SK-N-SH (cell line): ENCODE measurements around the gene KCNK15. TPM values are rescaled to one million over a fixed set of nuclear protein-coding genes. Genes with fewer than 3 reads are reported as not detected.

Experiments
- CTCF ChIA-PET: fragments of 300-600, 350-600 bp; formaldehyde crosslinking; extraction: SDS; loops from one replicate; lab custom pipeline; 2021; lab: Yijun Ruan, JAX
- POLR2A ChIA-PET: fragments of 350-600 bp; sonication (Branson Sonifier 250); formaldehyde crosslinking; extraction: SDS; loops from one replicate; lab custom pipeline; 2020; ENCODE audit warnings: antibody characterized with exemption, inconsistent platforms; lab: Yijun Ruan, JAX
- DNase-seq: peaks from one replicate; pipeline ENCODE4 v3.0.0; 2012
- H2AFZ ChIP-seq: fragments of 200-600 bp; sonication (generic); 2 replicates; pipeline ENCODE4 v1.8.1; 2016; ENCODE audit warnings: antibody characterized with exemption, mild to moderate bottlenecking, low read depth
- H3F3A ChIP-seq: fragments of 200-600 bp; sonication (generic); replicated peaks from 2 replicates; pipeline ENCODE3; 2016; ENCODE audit warnings: antibody characterized with exemption, mild to moderate bottlenecking; ENCODE audit not compliant: insufficient read depth
- H3K27ac ChIP-seq, 2 experiments: fragments of 200-500 bp in 1 of 2; fragments of 200-600 bp in 1 of 2; sonication (Bioruptor generic) in 1 of 2; sonication (generic), shearing (Covaris generic) in 1 of 2; 2 replicates each; pipeline versions ENCODE4 v1.5.1 to v1.6.1; 2014 to 2016; ENCODE audit warnings: low read depth in 2 of 2, inconsistent platforms in 1 of 2, low read length in 1 of 2, mild to moderate bottlenecking in 1 of 2, mixed read lengths in 1 of 2
- H3K27me3 ChIP-seq: fragments of 200-600 bp; sonication (generic), shearing (Covaris generic); 2 replicates; pipeline ENCODE4 v1.6.1; 2016; ENCODE audit warnings: mixed run types; ENCODE audit not compliant: insufficient read depth
- H3K36me3 ChIP-seq, 2 experiments: fragments of 200-500 bp in 1 of 2; fragments of 200-600 bp in 1 of 2; sonication (Bioruptor generic) in 1 of 2; sonication (generic) in 1 of 2; replicated peaks in 1 of 2; 2 replicates each; pipeline versions ENCODE3 to v1.5.1; 2014 to 2016; ENCODE audit warnings: low read length in 1 of 2, mild to moderate bottlenecking in 1 of 2; ENCODE audit not compliant: insufficient read depth in 2 of 2, control insufficient read depth in 1 of 2
- H3K4me1 ChIP-seq, 2 experiments: fragments of 200-500 bp in 1 of 2; fragments of 200-600 bp in 1 of 2; sonication (Bioruptor generic) in 1 of 2; sonication (generic), shearing (Covaris generic) in 1 of 2; 2 replicates each; pipeline versions ENCODE4 v1.5.1 to v1.6.1; 2014 to 2016; ENCODE audit warnings: low read depth in 1 of 2, low read length in 1 of 2, mixed run types in 1 of 2; ENCODE audit not compliant: insufficient read depth in 2 of 2, control insufficient read depth in 1 of 2
- H3K4me2 ChIP-seq: fragments of 200-600 bp; sonication (generic), shearing (Covaris generic); 2 replicates; pipeline ENCODE4 v1.6.1; 2017; ENCODE audit warnings: mixed run types
- H3K4me3 ChIP-seq, 2 experiments: fragments of 200-500 bp in 1 of 2; fragments of 200-600 bp in 1 of 2; sonication (Bioruptor generic) in 1 of 2; sonication (generic), shearing (Covaris generic) in 1 of 2; 2 replicates each; pipeline versions ENCODE4 v1.5.1 to v1.8.1; 2014 to 2016; ENCODE audit warnings: low read depth in 2 of 2, inconsistent platforms in 1 of 2, low read length in 1 of 2, mild to moderate bottlenecking in 1 of 2, mixed read lengths in 1 of 2, moderate library complexity in 1 of 2
- H3K79me2 ChIP-seq: fragments of 200-600 bp; sonication (generic); 2 replicates; pipeline ENCODE4 v1.8.1; 2017; ENCODE audit warnings: mild to moderate bottlenecking; ENCODE audit not compliant: insufficient read depth
- H3K9ac ChIP-seq: fragments of 200-600 bp; sonication (generic); 2 replicates; pipeline ENCODE4 v1.6.1; 2017; ENCODE audit warnings: mixed run types
- H3K9me2 ChIP-seq: fragments of 200-600 bp; sonication (generic); 2 replicates; pipeline ENCODE4 v1.6.1; 2017; ENCODE audit warnings: mixed run types
- H3K9me3 ChIP-seq: fragments of 200-600 bp; sonication (generic); 2 replicates; pipeline ENCODE4 v1.6.1; 2017; ENCODE audit warnings: mixed run types, mild to moderate bottlenecking, moderate library complexity
- H4K20me1 ChIP-seq: fragments of 200-600 bp; sonication (generic); 2 replicates; pipeline ENCODE4 v1.6.1; 2017; ENCODE audit warnings: mild to moderate bottlenecking, mixed run types; ENCODE audit not compliant: insufficient read depth
- CHD2 ChIP-seq: fragments of 150-350 bp; IDR thresholded peaks from 2 replicates; pipeline ENCODE4 v1.6.1; 2018; ENCODE audit warnings: low read length; ENCODE audit not compliant: partially characterized antibody
- ELF1 ChIP-seq: IDR thresholded peaks from 2 replicates; pipeline ENCODE4 v1.4.0; 2012
- EZH2phosphoT487 ChIP-seq: fragments of 200-600 bp; sonication (generic); IDR thresholded peaks from 2 replicates; pipeline ENCODE4 v1.6.1; 2017; ENCODE audit warnings: low read depth, mixed run types, mild to moderate bottlenecking, antibody characterized with exemption, moderate library complexity, borderline replicate concordance
- GATA2 ChIP-seq: sonication (generic); formaldehyde crosslinking; IDR thresholded peaks from 2 replicates; pipeline ENCODE4 v1.5.0; 2020; ENCODE audit warnings: mild to moderate bottlenecking, missing genetic modification reagents
- JUND ChIP-seq: IDR thresholded peaks from 2 replicates; pipeline ENCODE4 v1.4.0; 2012
- MAX ChIP-seq: IDR thresholded peaks from 2 replicates; pipeline ENCODE4 v1.4.0; 2012; ENCODE audit warnings: low read depth
- MXI1 ChIP-seq: IDR thresholded peaks from 2 replicates; pipeline ENCODE4 v1.6.1; 2012; ENCODE audit warnings: mild to moderate bottlenecking, low read depth, low read length, improper control_type of control experiment
- NFIC ChIP-seq: IDR thresholded peaks from 2 replicates; pipeline ENCODE4 v1.4.0; 2012; ENCODE audit warnings: borderline replicate concordance
- PBX3 ChIP-seq: IDR thresholded peaks from 2 replicates; pipeline ENCODE4; 2012
- RAD21 ChIP-seq: IDR thresholded peaks from 2 replicates; pipeline ENCODE4 v1.6.1; 2012; ENCODE audit warnings: mild to moderate bottlenecking, low read length
- RCOR1 ChIP-seq: fragments of 150-350 bp; IDR thresholded peaks from 2 replicates; pipeline ENCODE4 v1.6.1; 2017; ENCODE audit warnings: antibody characterized with exemption, low read length
- REST ChIP-seq: IDR thresholded peaks from 2 replicates; pipeline ENCODE4 v1.6.1; 2012; ENCODE audit warnings: mild to moderate bottlenecking, low read depth, low read length, moderate library complexity
- RFX5 ChIP-seq: IDR thresholded peaks from 2 replicates; pipeline ENCODE4 v1.6.1; 2012; ENCODE audit warnings: mild to moderate bottlenecking, improper control_type of control experiment, low read length
- SMC3 ChIP-seq: IDR thresholded peaks from 2 replicates; pipeline ENCODE4 v1.6.1; 2012; ENCODE audit warnings: low read depth, low read length, improper control_type of control experiment
- TAF1 ChIP-seq: IDR thresholded peaks from 2 replicates; pipeline ENCODE4 v1.6.1; 2012; ENCODE audit warnings: low read depth, mild to moderate bottlenecking, low read length, moderate library complexity, borderline replicate concordance
- TCF12 ChIP-seq: IDR thresholded peaks from 2 replicates; pipeline ENCODE4 v1.4.0; 2012
- USF1 ChIP-seq: IDR thresholded peaks from 2 replicates; pipeline ENCODE4 v1.4.0; 2012; ENCODE audit warnings: low read depth, borderline replicate concordance
- YY1 ChIP-seq: IDR thresholded peaks from 2 replicates; pipeline ENCODE4 v1.4.0; 2012; ENCODE audit warnings: low read depth, mild to moderate bottlenecking
- ZBTB33 ChIP-seq: IDR thresholded peaks from 2 replicates; pipeline ENCODE4 v1.4.0; 2012; ENCODE audit warnings: low read depth, borderline replicate concordance
- WGBS: methylation state at CpG from one replicate; pipeline ENCODE4 v1.1.6; 2017; ENCODE audit warnings: low lambda C conversion rate; 5-methylcytosine and 5-hydroxymethylcytosine counted together
- polyA plus RNA-seq, 3 experiments: library from polyadenylated mRNA; depleted of rRNA; stranded (reverse); fragments of >200 nt; gene quantifications; 2 replicates each; pipeline ENCODE4 v1.2.3, GENCODE V29; 2012

The KCNK15 gene
- polyA plus RNA-seq, 1 of the 3 experiments (the other 2 are of a cell fraction), result 0.02 TPM

GRCh38 chr20:44720621-44720996, 25.1 kb upstream of the KCNK15 start:
- Histone ChIP-seq H3F3A (peaks cover 21% of the 10 kb centered on the region), H3K4me1 (peaks cover 6 to 19% of the 10 kb centered on the region in 2 experiments; a peak in 3 of 4 replicates), H3K27me3 (no peaks in the 10 kb centered on the region), H3K79me2 (no peaks in the 10 kb centered on the region), H3K27ac (peak overlapping the region; percentile 53 to 91; a peak in 3 of 4 replicates), H3K9ac (peak overlapping the region; percentile 55), H3K4me2 (peak overlapping the region; percentile 53), H4K20me1 (no peaks in the 10 kb centered on the region), H3K9me3 (no peaks in the 10 kb centered on the region), H3K9me2 (no peaks in the 10 kb centered on the region), H3K36me3 (no peaks in the 10 kb centered on the region), H3K4me3 (peak overlapping the region in 1 of 2 experiments; percentile 1; a peak in 1 of 4 replicates), H2AFZ (0 out of 2 replicates have a peak overlapping the region, but pooled peaks have one; percentile 19)
- DNase-seq, result peak; percentile 62
- ChIA-PET POLR2A (no interaction called here), CTCF (interaction anchor here (0.6 to 10.6 kb wide), 3 partner anchors 31 to 100 kb away, joined by 3 to 79 read pairs (median 3); no protein-coding TSS in a partner anchor)
- TF ChIP-seq USF1, result no peak
- TF ChIP-seq EZH2phosphoT487, result no peak
- peak; percentile 64 for TF ChIP-seq NFIC
- peak; percentile 48; the same call in 1 of the 2 replicates for TF ChIP-seq PBX3
- TF ChIP-seq REST, result no peak
- no peak for TF ChIP-seq YY1
- TF ChIP-seq MAX, result peak; percentile 59
- TF ChIP-seq RAD21, result no peak
- TF ChIP-seq JUND, result no peak
- no peak for TF ChIP-seq GATA2 (CRISPR knock-in tag)
- TF ChIP-seq RFX5, result no peak
- TF ChIP-seq ELF1, result no peak
- no peak for TF ChIP-seq ZBTB33
- peak; percentile 30 for TF ChIP-seq CHD2
- TF ChIP-seq MXI1, result no peak
- no peak for TF ChIP-seq SMC3
- TF ChIP-seq TAF1, result no peak
- TF ChIP-seq RCOR1, result no peak
- TF ChIP-seq TCF12, result no peak
- 8% methylated on average over 2 of the region's 7 CpGs for WGBS
